Islet precursor cell (in vitro differentiated cells): ENCODE results near the gene PYGM.
A peak's percentile ranks its signal among the peaks of the same experiment; 100 is the strongest.

Source experiments
- DNase-seq: peaks from one replicate; pipeline ENCODE4 v3.0.0-alpha.2; 2018

PYGM gene

DNA sequence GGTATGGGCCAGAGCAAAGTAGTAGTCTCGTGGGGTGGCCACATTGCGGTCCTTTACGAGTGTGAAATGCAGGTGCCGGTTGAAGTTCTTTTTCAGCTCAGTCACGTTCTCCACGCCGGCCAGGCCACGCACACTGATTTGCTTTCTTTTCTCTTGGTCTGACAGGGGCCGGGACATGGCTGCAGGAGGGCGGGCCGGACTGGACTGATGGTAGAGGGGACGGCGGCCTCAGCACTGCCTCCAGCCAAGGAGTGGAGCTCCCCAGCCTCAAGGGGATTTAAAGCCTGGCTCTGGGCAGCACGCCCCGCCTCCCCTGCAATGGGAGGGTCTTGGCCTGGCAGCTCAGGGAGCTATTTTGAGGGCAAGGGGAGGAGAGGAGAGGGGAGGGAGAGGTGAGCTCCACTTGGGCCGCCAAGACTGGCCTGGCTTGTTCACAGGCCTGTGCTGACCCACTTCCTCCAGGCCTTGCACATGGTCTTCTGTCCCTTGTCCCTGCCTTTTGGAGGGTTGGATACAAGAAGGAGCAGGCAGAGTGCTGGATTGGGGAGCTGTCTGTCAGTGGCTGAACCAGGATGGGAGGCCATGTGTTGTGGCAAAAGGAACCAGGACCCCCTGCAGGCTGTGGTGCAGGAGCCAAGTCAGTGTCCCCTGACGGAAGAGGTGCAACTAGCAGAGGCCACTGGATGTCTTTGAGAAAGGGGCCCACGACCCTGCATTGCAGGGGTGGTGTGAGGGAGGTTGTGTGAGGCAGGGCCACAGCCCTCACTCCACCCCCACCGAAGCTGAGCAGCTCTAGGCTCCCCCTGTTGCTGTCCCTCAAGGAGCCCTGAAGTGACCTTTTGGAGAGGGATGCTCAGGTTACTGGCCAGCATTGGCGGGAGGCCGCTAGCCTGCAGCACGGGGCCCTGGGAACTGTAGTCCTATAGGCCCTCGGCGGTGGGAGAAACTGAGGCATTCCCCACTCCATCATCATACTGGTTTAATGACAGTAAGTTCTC is at the start of gene PYGM:
PYGM (minus strand) TSS at position 253 of the 998 bp plus-strand sequence; CDS start at position 177, 76 bp downstream.
- peak; percentile 88 for DNase-seq

DNA sequence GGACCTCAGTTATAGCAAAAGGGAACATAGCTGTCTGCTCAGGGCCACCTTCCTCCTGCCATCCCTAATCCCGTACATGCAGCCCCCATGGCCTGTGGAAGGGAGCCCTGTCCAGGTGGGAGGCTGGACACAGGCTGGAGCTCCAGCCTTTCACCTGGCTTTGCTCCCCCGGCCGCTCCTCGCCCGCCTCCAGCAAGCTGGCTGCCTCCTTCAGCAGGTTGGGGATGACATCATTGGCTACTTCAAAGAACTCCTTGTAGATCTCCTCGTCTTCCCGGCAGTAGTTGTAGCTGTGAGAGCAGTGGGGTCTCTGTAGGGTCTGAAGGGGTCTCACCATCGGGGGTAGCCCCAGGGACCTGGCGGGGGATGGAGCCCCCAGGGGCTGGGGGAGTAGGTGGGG is 45.7 kb upstream of the PYGM start:
- DNase-seq, result no peak

DNA sequence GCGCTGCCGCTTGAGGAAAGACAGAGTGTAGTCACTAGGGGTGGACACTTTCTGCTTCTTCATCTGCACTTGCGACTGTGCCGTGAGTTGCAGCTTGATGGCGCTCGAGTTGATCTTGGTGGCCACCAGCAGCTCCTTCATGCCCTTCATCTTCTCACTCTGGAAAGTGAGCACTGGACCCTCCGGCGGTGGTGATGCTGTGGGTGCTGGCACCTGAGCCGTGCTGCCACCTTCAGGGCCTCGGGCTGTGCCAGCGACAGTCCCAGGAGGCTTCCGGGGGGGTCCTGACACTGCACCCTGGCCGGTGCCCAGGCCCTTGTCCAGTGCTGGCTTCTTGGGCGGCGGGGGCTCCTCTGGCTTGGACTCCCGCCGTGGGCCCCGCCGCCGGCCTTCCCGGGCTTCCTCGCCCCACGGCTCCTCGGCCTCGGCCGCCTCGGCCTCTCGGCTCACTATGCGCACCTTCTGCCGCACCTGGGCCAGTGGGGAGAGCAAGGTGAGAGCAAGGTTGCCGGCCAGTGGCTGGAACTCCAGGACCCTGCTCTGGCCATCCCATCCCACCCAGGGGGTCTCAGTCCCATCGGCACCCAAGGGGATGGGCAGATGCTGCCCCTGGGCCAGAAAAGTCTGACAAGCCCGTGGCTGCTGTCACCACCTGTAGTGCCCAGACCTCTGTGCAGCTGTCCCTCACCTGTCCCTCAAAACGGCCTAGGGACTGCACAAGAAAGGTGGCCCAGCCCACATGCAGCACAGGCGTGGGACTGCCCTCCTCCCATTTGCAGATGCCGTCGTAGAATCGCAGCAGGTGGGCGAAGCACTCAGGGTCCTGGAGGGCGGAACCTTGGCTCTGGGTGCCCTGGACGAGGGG is 44.8 kb upstream of the PYGM start:
- DNase-seq, result no peak

DNA sequence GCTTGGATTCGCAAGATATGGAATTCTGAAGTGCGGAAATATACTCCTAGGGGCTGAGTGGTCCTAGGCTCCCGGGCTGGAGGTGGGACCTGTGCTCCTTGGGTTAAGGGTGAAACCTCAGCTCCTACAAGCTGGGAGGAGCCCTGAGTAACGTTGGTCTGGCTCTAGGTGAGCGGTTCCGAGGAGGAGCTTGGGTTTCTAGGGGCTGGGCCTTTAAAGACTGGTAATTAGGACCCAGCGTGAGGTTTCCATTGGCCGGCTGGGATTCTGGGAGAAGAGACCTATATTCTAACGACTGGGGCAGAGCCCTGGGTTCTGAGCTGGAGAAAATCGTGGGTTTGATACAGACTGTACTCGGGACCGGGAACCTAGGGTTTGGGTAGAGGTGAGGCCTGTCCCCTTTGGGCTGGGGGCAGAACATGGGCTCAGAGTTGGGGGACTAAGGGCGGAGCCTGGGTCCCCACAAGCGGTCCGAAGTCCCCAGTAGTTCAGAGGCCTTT is 44.1 kb upstream of the PYGM start:
- DNase-seq, result peak; percentile 74

DNA sequence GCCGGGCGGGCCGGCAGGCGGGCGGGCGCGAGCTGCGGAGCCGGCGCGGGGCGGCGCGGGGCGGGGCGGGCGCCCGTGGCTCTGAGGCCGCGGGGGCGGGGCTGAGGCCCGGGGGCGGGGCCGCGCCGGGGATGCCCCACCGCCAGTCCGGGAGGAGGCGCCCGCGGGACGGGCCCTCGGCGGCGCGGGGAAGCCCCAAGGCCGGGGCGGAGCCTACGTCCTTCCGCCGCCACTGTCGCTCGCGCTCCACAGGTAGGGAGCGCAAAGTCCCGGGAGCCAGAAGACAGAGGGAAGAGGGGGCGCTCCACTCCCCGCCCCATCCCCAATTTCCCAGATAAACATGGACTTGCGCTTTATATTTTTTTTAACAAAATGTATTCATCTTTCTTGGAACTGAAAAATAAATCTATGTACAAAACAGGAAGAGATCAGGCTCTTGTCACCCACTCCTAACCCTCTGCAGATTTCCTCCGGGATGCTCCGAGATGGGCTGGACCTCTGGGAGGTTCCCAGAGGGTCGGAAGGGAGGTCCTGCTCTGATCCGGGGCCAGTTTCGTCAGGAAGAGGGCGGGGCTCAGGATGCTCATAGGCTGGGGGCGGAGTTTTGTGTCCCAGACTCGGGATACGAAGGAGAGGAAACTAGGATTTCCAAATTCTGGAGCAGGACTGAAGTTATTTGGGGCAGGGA is 43.5 kb upstream of the PYGM start, which contains the start of gene MAP4K2:
MAP4K2 (minus strand) TSS at position 57 of the 688 bp plus-strand sequence. CDS start 65 bp downstream, outside the sequence.
- peak; percentile 92 for DNase-seq

DNA sequence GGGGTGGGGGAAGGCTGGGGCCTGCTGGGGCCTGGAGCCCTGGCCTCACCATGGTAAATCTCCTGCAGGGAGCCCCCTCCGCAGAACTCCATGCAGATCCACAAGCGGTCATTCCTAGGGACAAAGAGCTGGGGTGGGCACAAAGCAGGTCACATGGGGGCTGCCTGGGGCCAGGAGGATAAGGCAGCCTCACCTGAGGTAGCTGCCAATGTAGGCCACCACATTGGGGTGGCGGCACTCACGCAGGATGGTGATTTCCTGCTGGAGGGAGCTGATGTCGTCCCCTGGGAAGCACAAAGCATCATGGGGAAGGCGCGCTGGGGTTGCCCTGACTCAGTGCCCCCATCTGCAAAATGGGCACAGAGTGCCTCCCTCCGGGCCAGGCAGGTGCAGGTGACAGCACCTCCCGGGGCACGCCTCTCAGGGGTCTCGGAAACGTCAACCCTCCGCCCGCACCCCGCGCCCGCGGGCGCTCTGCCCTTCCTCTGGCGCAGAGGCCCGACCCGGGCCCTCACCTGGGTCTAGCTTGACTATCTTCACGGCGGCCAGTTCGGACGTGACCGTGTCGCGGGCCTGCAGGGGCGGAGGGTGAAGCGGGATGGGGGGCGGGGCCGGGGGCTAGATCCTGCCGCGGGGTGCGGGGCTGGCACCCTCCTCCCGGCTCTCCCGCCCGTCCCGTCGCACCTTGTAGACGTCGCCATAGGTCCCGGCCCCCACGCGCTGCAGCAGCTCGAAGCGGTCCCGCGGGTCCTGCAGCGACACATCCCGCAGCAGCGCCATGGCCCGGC is 42.8 kb upstream of the PYGM start:
- DNase-seq, result no peak

DNA sequence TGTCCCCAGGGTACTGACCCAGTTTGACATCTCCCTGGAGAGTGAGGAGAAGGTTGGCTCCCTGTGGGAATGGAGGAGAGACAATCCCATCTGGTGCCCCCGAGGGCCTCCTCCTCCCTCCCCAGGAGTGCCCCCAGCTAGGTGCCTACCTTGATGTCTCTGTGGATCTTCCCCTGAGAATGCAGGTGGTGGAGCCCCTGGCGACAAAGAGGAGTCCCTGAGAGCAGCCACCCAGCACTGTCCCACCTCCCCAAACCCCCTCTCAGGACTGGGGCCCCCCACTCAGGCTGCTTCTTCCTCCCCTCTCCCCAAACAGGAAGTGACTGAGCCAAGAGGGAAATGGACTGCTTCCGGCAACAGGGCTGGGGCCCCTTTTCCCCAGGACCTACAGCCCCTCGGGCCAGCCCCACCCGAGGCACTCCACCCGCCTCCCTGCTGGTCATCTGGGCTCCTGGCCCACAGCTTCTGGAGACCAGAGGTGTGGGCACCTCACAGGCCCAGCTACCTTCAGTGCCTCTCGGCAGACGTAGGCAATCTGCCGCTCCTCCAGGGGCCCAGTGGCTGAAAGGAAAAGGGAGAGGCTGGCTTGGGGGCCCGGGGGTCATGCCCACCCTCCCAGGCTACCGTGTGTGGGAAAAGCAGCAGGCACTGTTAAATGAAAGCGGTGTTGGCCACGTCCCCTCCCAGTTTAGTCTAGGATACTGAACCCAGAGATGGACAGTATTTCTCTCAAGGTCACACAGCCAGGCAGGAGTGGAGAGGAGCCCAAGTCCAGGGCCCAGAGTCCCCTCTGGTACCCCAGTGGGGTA is 42.0 kb upstream of the PYGM start:
- DNase-seq, result no peak

DNA sequence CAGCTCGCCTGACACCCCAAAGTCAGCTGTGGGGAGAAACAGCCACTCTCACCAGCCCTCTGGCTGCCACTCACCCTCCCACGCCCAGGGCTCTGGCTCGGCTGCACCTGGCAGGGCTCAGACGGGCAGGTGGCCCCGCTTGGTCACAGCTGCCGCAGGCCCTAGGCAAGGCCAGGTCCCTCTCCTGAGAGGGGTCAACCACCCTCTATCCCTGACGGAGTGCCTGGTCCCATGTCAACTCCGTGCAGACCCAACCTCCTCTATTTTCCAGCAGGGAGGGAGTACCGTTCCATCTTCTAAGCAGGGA is 41.3 kb upstream of the PYGM start:
- DNase-seq, result no peak

DNA sequence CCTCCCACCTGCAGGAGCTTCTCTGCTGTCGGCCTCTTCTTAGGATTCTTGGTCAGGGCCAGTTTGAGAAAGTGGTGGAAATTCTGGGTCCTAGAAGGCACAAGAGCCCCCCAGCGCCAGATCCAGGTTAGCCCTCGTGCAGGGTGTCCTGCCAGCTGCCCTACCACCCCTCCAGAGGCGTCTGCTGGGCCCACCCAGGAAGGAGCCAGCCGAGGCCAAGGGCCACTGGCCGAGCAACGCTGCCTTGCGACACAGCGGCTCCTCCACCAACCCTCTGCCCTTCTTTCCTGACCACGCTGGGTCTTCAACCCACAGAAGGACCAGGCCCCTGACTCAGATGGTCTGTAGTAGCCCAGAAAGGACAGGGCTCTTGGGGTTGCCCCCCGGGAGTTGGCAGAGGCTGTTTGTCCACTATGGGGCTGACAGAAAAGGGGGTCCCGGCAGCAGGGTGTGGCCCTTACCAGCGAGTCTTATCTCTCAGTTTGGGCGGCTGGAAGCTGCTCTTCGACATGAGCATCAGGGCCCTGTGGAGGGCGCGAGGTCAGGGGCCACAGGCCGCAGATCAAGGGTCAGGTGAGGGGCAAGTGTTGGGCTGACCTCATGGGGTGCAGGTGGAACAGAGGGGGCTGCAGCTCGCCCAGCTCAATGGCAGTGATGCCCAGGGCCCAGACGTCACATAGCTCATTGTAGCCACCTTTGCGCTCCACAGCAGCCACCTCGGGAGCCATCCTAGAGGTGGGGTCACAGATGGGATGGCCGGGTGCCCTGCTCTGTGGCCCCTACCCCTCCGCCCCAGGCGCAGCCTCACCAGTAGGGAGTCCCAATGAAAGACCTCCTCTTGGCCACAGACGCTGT is 40.8 kb upstream of the PYGM start:
- DNase-seq, result no peak

DNA sequence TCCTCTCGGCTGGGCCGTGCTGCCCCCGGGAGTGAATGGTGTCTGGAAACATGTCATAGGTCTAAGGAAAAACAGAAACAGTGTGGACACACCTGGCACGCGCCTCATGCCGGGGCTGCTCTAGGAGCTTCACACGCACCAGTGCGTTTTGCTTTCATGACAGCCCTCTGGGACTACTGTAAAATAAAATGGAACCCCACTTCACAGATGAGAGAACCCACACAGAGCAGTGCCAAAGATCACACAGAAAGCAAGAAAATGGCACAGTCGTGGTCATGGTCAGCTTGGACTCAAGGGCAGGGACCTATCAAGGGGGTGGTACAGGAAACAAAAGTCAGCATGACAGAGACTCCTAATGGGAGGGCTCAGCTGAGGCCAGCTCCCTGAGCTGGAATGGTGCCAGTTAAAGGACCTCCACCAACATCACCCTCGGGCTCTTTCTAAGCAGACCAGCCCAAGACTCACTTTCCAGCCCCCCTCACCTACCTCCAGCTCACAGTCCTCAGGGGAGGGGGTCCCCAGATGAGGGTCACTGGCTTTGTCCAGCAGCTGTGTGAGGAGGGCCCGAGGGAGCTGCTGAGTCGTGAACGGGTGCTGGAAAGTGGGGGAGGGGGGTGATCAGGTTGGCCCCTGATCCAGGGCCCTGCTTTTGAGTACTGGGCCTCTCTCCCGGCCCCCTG is 40.0 kb upstream of the PYGM start:
- DNase-seq, result no peak

DNA sequence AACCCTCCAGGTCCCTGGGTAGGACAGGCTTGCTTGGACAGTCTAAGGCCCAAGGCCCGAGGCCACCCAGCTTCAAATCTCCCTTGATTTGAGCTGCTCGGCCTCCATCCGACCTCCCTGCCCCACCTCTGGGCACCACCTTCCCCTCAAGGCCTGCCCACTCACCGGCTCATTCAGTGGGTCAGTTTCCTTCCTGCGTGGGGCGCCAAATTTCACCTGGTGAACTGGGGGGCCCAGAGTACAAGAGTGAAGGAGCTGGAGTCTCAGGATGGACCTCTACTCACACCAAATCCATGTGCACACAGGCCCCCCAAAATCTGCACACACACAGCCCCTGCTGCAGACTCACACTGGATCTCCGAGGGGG is 39.5 kb upstream of the PYGM start:
- DNase-seq, result no peak

DNA sequence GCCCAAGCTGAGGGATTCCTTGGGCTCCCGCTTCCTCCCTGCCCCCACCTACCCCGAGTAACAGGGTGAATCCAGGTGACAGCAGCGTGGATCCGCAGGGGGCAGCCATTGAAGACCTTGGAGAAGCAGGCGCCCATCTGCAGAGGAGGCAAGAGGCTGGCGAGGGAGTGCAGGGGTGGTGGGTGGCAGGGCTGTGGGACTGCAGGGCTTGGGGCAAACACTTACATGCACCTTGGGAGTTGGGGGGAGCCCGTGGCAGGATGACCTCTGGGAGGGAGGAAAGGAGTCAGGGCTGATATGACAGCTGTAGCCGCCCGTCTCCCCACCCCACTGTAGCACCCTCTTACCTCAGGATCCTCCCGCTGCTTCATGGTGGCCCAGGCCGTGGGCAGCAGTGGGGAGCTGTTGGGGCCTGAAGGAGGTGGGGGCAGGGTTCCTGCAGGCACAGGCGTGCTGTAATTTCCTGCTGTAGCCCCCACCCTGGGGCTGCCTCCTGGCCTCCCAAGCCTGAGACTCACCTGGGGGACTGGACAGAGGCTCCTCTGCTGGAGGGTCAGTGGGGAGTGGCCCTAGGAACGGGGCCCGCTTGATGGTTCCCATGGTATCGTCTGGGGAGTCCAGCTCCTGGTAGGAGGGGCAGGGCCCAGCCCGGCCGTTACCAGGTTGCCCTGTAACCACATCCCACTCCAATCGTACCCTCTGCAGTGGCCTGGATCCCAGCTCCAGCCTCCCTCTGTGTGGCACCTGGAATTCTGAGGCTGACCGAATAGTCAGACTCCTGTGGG is 37.2 kb upstream of the PYGM start:
- DNase-seq, result no peak

DNA sequence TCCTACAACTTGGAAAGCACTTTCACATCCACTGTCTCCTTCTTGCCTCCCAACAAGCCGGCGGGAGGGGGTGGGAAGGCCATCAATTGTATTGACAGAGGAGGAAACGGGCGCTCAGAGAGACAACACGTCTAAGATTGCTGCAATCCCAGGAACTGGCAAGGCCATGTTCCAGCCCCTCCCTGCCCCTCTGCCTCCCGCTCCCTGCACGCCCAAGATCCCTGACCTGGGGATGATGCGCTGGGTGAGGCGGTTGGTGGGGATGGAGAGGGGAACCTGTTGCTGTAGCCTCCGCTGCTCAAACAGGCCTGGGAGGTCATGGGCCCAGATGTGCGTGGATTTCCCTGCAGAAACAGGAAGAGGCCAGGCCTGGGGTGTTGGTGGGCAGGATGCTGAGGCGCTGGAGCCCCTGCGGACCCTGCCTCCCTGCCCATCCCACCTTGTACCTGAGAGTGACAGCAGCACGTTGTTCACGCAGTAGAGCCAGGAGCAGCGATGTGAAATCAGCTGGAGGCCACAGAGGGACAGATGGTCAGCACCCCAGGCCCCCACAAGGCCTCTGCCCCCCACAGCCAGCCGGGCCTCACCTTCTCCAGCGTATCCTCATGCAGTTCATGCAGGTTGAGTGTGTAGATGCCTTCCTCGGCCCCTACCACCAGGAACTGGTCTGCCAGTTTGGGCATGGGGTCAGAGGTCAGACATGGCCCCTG is 36.4 kb upstream of the PYGM start:
- DNase-seq, result no peak

DNA sequence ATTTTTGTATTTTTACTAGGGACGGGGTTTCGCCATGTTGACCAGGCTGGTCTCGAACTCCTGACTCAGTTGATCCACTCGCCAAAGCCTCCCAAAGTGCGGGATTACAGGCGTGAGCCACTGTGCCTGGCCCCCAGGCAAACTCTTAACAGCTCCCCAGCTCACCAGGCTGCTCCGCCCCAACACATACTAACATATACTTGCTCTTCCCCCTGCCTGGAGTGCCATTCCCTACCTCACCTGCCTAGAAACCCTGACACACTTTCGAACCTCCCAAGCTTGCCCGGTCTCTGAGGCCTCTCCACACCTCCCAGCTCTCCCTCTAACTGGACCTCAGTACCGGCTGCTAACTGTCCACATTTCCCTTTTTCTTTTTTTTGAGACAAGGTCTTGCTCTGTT is 34.8 kb upstream of the PYGM start:
- DNase-seq, result no peak

DNA sequence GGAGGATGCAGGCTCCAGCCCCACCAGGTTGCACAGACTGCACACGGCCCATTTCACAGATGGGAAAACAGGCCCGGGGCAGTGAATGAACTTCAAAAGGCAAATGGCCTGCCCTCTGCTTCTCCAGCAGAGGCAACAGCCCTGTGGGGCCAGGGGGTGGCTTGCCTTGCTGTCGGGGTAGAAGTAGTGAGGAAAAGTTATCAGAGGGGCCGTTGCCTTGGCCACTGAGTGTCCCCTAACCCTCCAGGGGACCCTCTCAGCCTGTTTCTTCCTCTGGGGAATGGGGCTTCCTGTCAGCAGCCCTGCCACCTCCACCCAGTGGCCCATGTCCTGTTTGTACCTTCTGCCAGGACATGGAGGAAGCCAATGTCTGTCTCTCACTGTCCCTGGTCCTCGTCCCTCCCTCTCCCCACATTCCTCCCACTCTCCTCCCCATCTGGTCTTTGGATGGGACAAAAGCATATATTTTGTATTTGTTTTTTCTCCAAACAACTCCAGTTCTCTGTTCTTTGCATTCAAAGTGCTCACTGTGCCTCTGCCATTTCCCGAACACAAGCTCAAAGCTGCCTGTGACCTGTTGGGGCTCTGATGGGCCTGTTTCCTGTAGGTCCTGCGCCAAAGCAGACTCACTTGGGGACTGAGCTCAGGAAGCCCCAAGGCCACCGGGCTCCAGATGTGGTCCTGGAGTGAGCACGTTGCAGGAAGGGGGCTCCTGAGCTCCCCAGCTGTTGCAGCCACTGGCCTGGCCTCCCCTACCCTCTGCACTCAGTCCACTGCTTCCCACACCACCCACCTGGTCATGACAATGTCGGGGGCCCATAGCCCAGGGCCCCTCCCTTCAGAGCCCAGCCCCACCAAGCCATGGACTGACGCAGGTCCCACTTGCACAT is 33.7 kb upstream of the PYGM start:
- no peak for DNase-seq

DNA sequence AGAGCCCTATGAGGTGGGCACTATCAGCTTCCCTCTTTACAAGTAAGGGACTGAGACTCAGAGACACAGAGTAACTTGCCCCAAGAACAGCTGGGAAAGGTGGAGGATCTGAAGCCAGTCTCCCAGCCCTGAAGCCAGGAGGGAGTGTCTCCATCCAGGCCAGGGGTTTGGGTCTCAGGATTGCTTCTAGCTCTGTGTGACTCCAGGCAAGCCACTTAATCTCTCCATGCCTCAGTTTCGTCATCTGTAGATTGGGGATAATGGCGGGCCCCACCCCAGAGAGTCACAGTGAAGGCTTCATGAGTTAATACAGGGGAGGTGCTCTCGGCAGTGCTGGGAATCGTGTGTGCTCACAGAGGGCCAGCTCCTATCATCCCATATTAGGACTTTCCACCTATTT is 32.7 kb upstream of the PYGM start:
- no peak for DNase-seq

DNA sequence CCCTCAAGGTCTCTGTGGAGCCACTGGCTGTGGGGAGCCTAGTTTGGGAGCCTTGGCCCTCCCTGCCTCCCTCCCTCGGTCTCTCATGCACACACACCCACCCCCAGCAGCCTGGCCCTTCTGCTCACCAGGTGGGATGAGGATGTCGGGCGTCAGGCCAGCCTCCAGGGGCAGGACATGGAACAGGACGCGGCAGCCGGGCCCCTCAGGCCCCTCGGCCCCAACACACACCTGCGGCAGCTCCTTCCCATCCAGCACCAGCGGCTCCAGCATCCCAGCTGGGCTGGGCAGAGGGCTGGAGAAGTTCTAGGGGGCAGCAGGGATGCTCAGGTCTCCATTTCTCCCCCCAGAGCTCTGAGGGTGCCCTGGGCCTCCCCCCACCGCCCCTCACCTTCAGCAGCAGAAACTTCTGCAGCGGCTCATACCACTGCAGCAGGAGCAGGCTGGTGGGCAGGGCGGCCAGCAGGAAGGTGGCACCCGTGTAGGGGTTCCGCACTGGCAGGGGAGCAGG is 32.1 kb upstream of the PYGM start:
- no peak for DNase-seq
